GM19328 (cell line): ENCODE results near the gene CDR2.

Experiments used
- ATAC-seq: cut with Tn5 transposase; IDR thresholded peaks from one replicate; pipeline ENCODE4 v1.9.1; 2021; ENCODE audit warnings: mild to moderate bottlenecking, moderate library complexity; ENCODE audit not compliant: unreplicated experiment

The CDR2 gene

DNA sequence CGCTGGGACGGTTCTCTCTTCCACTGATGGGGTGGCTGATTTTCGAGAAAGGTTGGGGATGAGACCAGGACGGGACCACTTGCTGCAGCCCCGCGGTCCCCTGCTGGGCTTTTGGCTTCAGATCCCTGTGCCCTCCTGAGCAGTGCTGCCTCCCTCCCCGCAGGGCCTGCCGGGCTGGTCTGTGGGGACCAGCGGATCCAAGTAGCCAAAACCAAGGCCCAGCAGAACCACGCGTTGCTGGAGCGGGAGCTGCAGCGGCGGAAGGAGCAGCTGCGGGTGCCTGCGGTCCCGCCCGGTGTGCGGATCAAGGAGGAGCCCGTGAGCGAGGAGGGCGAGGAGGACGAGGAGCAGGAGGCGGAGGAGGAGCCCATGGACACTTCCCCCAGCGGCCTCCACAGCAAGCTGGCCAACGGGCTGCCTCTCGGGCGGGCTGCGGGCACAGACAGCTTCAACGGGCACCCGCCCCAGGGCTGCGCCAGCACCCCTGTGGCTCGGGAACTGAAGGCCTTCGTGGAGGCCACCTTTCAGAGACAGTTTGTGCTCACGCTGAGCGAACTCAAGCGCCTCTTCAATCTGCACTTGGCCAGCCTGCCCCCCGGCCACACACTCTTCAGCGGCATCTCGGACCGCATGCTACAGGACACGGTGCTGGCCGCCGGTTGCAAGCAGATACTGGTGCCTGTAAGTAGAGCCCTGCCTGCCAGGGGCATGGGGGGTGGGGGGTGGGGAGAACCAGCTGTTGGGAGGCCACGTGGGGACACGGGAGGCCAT is 48.6 kb downstream of the CDR2 start:
- ATAC-seq, result no peak

DNA sequence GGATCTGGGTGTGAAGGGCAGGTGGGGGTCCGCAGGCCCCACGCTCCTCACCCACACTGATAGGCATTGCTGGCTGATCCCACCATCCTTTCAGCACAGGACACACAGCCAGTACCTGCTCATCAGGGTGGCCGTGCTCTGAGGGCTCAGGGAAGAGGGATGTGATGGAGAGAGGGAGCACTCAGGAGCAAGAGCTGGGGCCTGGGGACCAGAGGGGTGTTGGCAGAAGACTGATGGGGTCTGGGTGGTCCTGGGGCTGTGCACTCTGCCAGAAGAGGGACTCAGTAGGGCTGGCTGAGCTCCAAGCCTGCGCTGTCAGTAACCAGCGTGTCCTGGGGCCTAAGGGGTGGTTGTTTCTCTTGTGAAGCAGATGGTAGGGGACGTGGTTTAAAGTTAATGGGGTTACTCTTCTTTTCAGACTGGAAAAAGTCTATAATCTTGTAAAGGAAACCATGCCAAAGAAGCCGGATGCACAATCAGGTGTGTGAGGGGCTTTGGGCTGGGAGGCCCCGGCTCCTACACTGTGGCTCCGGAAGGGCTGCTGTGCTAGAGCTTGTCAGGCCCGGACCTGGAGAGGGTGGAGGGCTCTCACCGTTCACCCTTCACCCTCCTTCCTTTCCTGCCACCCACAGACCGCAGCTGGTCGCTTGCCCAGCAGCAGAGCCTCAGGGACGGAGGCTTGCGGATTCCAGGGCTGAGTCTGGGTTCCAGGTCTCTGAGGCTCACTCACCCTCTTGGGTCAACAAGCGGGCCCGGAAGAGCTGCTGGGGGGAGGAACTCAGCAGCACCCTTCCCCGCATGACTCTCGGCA is 49.4 kb downstream of the CDR2 start:
- ATAC-seq, result no peak

DNA sequence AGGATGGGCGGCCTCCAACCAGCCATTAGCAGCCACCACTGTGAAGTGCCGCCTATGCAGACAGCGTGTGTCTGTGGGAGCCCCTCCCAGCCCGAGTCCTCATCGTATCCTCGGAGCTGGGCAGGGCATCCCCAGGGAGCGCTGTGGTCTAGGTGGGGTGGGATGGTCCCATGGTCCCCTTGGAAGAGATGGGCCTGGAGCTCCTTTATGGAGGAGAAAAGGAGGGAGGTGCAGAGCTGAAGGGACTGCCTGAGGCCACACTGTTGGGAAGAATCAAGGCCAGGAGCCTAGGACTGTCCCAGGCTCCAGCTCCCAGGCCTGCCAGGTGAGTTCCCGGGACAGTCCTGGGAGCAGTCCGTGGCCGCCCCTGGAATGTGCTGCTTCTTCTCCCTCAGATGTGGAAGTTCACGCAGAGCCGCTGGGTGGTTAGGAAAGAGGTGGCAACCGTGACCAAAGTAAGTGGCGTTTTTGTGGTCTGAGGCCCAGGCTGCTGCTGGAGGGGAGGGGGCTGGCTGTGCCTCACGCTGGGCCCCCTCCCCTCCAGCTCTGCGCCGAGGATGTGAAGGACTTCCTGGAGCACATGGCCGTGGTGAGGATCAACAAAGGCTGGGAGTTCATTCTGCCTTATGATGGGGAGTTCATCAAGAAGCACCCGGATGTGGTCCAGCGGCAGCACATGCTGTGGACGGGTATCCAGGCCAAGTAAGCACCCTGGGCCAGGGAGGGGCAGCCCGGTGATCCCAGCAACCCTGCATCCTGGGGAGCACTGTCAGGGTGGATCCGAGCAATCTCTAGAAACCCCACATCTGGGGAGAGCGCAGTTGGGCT is 50.2 kb downstream of the CDR2 start:
- no peak for ATAC-seq

DNA sequence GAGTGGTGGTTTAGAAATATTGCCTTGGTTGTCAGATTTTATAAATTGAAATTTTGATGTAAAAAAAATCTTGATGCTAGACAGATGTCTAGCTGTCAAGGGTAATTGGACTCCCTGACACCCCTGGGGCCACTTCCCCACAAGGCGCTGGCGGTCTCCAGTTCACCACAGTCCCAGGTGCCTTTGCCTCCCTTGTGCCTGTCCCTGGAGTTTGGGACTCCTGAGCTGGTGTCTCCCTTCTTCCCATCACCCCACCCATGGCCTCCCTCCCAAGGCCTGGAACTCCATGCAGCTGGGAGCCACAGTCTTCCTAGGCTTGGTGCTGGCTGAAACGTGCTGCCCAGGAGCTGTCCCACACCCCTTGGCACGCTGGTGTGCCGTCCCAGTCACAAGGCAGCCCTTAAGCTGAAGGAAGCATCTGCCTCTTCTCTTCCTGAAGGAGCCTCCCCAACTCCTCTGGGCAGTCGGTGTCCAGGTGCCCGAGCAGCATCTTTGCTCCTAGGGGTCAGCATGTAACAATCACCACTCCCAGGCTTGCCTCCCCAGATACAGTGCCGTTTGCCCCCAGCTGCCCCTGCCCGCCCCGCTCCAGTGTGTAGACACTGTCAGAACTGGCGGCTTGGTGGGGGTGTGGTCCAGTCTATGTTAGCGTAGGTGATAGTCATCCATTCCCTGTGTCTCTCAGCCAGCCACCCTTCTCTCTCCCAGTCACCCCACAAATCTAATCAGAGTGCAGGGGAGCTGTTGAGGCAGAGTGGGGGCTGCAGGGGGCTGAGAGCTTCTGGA is 51.1 kb downstream of the CDR2 start:
- ATAC-seq, result no peak

DNA sequence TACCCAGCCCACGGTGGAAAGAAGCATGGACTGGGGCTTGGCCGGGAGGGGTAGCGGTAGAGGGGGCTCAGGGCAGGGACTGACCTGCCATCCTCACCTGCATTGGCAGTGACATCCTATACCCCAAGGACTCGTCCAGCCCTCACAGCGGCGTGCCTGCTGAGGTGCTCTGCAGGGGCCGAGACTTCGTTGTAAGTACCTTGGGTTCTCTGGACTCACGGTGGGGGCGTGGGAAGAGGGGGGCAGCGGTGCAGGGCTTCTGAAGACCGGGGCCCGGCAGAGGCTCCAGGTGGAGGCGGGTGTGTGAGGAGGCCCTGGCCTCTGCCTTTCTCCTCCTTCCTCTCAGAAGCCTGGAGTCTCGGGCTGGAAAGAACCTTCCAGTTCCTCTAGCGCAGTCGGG is 51.7 kb downstream of the CDR2 start:
- ATAC-seq, result no peak

DNA sequence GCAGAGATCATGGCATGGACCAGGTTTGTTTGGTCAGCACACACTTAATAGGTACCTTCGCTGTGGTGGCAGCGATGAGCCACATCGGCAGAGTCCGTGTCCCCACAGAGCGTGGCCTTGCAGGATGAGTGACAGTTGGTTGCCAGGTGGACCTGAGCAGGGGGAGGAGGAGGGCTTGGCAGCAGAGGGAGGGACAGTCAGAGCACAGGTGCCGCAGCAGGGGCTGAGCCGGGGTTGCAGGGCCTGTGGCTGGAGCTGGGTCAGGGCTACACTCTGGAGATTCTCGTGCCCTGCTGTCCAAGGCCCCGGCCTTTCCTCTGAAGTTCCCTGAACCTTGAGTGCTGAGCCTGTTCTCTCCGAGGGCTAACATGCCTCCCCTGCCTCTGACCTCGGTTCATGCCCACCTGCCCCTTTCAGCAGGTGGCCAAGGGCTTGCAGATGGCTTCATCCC is 52.4 kb downstream of the CDR2 start:
- no peak for ATAC-seq

DNA sequence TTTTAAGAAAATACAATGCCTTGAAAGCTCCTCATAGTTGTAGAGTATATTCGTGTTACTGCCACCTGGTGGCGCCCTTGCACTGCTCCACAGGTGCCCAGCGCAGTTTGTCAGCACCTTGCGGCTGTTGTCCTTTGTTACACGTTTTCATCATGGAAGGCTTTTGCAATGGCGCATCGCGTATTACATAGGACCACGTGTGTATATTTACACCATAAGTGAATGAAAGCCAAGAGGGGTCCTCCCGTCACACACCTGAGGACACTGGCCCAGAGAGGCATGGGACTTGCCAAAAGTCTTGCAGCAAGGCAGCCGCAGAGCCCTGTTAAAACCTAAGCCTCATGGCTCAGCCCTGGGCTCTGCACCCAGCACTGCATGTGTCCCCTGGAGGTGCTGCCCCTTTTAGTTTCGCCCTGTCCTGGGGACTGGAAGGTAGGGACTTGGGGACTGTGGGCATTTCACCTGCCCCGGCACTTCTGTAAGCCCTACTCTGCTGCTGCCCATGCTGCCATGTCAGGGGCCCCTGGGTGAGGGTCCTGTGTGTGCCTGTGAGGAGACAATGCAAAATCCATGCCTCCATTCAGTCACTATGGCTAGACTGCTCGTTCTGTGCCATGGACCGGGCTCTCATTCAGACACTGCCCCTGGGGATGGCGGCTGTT is 52.9 kb downstream of the CDR2 start:
- ATAC-seq, result no peak

DNA sequence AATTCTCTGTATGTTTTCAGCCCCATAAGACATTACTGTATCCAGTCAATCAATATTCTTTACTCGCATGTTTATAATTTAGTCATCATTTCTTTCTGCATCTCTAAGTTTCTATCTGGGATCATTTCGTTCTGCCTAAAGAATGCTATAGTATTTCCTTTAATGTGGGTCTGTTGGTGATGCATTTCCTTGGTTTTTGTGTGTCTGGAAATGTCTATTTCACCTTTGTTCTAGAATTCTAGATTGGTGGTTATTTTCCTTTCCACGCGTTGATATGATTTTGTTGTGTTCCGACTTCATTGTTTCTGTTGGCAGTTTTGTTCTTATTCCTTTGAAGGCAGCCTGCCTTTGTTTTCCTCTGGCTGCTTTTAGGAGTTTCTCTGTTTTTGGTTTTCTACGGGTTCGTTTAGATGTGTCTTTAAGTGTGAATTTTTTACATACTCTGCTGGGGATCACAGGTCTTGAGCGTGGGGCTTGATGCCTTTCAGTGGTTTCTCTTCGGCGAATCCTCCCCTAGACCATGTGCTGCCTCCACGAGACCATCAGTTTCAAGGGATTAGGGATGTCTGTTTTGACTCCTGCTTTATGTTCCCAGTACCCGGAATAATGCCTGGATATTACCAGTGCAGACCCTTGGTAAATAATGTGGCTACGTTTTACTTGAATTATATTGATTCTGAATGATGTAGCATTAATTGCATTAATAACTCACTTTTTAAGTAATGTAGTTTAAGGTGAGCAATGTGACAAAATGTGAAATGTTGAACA is 53.7 kb downstream of the CDR2 start:
- no peak for ATAC-seq

DNA sequence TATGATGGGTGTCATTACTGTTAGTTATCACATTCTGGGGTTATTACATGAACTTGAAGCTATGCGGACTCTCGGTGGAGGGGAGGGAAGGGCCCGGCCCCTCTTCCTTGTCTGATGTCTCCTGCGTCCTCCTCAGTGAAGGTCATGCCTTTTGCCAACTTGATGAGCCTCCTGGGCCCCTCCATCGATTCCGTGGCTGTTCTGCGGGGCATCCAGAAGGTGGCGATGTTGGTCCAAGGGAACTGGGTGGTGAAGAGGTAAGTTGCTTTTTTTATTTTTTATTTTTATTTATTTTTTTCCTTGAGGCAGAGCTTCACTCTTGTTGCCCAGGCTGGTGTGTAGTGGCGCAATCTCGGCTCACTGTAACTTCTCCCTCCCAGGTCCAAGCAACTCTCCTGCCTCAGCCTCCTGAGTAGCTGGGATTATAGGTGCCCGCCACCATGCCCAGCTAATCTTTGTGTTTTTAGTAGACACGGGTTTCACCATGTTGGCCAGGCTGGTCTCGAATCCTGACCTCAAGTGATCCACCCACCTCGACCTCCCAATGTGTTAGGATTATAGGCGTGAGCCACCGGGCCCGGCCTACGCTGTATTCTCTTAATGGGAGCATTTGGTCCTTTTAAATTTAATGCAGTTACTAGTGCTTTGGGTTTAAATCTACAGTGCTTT is 55.6 kb downstream of the CDR2 start:
- ATAC-seq, result no peak

DNA sequence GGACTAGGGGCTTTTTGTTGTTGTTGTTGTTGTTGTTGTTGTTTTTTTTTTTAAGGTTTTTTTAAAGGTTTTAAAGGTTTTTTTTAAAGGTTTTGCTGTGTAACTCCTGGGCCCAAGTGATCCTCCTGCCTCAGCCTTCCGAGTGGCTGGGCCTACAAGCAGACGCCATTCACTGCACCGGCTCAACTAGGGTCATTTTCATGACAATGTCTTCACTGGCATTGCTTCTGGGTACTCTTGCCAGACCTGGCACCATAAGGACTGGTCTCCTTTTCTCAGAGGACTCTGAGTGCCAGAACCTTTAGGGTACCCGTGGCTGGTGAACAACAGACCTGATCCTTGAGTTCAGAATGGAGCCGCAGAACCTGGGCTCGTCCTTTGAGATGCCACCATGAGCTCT is 56.8 kb downstream of the CDR2 start:
- no peak for ATAC-seq

DNA sequence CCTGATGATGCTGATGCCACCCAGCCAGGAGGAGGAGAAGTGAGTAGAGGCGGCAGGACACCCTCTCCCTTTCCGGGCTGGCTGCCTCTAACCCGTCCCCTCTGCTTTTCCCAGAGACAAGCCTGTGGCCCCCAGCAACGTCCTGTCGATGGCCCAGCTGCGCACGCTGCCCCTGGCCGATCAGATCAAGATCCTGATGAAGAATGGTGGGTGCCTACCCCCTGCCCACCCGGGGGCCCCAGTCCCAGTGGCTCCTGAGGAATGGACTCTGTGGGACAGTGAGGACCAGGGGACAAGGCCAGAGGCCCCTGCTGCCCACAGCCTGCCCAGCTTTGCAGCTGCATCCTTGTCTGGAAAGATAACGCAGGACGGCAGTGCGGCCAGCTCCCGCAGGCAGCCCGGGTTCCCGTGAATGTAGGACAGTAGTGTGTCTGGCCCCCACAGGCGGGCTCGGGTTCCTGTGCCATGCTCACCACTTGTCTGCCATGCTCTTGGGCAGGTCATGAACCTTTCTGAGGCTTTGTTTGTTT is 57.4 kb downstream of the CDR2 start:
- no peak for ATAC-seq

DNA sequence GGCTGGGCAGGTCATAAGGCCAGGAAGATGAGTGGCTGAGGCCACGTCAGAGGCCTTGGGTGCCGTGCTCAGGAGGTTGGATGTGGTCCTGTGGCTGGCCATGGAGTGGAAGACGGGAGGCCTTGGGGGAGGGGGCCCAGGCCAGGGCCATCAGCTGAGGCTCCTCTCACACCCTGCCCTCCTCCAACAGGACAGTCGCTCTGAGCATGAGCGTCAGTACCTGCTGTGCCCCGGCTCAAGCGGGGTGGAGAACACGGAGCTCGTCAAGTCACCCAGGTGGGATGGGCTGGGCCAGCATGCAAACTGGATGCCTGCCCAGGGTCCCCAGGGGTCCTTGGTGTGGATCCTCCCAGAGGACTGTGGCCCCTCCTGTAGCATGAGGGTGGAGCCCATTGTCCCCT is 58.0 kb downstream of the CDR2 start:
- no peak for ATAC-seq

DNA sequence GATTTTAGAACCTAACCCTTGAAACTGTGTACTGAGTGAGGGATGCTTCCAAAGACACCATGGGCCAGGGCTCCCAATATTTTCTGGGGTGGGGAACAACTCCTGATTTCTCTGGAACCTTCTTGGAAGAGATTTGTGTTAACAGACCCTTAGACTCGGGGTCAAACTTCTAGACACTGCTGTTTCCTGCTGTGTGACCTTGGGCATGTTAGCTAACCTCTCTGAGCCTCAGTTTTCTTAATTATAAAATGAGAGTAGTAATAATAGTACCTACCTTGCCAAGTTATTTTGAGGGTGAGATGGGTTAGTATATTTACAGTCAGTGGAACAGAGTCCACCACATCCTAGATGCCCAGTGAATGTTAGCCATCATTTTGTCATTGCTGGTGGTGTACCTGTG is 58.4 kb downstream of the CDR2 start:
- no peak for ATAC-seq

DNA sequence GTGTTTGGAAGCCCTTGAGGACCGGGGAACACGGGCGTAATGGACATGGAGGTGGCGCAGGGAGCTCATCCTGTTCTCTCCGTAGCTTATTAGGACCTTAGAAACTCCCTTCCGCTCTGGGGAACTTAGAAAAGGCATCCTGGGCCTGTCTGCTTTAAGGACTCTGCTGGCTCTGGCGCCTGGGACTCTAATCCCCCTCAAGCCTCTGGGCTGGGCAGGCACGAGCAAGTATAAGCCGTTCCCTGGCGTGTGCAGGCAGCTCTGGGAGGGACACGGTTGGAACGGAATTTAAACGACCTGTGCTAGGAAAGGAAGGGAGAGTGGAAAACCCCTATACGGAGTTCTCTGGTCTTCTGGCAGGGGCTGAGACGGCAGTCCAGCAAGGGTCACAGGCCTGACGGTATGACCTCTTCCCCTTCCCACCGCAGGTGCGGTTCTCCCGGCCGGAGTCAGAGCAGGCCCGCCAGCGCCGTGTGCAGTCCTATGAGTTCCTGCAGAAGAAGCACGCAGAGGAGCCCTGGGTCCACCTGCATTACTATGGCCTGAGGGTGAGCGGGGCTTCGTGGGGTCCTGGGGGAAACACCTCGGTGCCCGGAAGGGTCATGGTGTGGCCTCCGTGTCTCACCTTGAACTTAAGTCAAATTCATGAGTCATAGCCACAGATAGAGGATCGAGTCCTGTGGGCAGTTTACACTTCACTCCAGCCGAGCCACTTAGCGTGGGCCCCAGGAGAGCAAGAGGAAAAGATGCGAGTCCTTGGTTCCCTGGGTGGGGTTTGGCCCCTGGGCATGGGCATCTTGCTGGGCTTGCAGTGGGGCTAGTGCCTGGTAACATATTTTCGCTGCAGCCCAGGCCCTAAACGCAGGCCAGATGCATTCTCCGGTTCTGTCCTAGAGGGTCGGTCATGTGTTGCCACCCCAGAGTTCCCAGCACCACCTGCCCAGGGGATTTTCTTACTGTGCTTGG is 59.5 kb downstream of the CDR2 start:
- no peak for ATAC-seq

DNA sequence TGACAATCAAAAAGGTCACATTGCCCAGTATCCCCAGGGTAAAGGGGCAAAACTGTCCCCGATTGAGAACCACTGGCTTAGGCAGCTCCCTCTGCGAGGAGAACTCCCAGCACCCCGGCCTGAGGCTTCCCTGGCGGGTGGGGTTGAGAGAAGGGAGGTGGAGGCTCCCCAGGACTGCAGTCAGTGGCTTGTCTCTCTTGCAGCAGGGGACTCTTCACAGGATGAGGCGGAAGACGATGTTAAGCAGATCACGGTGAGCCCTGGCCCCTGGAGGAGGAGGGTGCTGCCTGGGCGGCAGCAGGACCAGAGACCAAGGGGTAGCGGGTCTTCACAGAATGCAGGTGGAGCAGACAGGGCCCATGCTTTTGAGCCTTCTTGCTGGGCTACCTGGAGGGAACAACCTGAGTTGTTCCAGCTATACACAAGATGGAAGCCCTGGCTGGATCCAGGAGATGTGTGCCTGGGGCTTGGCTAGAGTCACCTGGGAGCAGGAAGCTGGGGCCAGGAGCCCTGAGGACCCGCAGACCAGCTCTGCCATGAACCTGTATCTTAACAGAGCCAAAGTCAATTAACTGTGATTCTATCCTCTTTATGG is 60.4 kb downstream of the CDR2 start:
- ATAC-seq, result no peak

DNA sequence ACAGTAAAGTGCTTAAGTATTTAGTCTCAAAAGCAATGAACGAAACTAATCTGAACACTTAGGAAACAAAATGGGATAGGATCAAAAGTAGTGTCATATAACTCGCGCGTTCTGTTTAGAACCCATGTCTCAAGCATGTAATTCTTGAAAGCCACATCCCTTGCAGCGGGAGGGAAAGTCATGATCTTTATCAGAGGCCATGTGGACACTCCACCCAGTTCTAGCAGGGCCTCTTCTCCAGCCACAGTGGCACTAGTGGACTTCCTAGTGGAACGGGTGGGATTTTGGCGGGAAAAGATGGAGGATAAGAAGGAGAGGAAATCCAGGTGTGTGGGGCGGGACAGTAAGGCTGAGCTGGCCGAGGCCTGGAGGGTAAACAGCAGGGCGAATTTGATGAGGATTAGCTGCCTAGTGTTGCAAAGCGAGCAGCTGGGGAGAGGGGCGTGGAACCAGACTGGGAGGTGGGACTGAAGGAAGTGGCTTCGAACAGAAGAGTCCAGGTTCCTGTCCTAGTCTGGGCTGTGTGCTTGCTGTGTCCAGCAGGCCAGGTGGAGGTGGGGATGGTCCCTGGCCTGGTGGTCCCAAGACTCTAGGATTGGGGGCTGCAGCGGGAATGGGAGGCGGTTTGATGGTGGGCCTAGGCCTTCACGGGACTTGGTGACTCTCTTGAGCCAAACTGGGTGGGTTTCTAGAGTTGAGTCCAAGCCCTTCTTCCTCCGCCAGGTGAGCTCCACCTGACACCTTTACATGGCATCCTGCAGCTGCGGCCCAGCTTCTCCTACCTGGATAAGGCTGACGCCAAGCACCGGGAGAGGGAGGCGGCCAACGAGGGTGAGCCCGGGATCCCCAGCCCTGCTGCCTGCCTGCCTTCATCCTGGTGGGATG is 61.3 kb downstream of the CDR2 start:
- no peak for ATAC-seq
